Effector CD8-positive, alpha-beta T cell (primary cell): ENCODE results near the gene AGRN.
A peak's percentile ranks its signal among the peaks of the same experiment; 100 is the strongest.
"Not testable (repeated sequence)": the region's sequence is repeated elsewhere in the genome, so short reads cannot be mapped to it uniquely, and the experiment has no call there.

Experiments
- DNase-seq: peaks from one replicate; lab custom pipeline; 2025; lab: John Stamatoyannopoulos, UW

The AGRN gene

GRCh38 chr1:1067284-1067859 lies 47.5 kb downstream of the AGRN start:
- no peak for DNase-seq

GRCh38 chr1:1067860-1068516 lies 48.1 kb downstream of the AGRN start:
- DNase-seq: no peak

- DNase-seq: peak; percentile 62
Observed at GRCh38 chr1:1068517-1069055, 48.7 kb downstream of the AGRN start.

- DNase-seq: peak; percentile 88
Observed at GRCh38 chr1:1069056-1069710, 49.3 kb downstream of the AGRN start.

- no peak for DNase-seq
Observed at GRCh38 chr1:1069711-1070676, 50.1 kb downstream of the AGRN start.

GRCh38 chr1:1071486-1072298 lies 51.8 kb downstream of the AGRN start:
- no peak for DNase-seq

GRCh38 chr1:1072299-1072848 lies 52.5 kb downstream of the AGRN start:
- DNase-seq: no peak

- DNase-seq: no peak
Observed at GRCh38 chr1:1072849-1073742, 53.2 kb downstream of the AGRN start.

- no peak for DNase-seq
Observed at GRCh38 chr1:1073743-1074587, 54.0 kb downstream of the AGRN start, which contains the start of gene RNF223. TSS of gene RNF223 (minus strand) at chr1:1074306. CDS start at chr1:1072566, 1,740 bp downstream.

- DNase-seq: no peak
Observed at GRCh38 chr1:1074631-1075147, 54.8 kb downstream of the AGRN start.

GRCh38 chr1:1075148-1075935 lies 55.4 kb downstream of the AGRN start:
- DNase-seq: no peak

- DNase-seq: not testable (repeated sequence)
Observed at GRCh38 chr1:1077396-1077795, 57.5 kb downstream of the AGRN start.

- no peak for DNase-seq
Observed at GRCh38 chr1:1079408-1080121, 59.6 kb downstream of the AGRN start.

- no peak for DNase-seq
Observed at GRCh38 chr1:1080122-1080757, 60.3 kb downstream of the AGRN start.

GRCh38 chr1:1080951-1081310 lies 61.0 kb downstream of the AGRN start:
- no peak for DNase-seq
